Amniotic epithelial cell (primary cell): ENCODE data around the gene PITHD1.
A peak's percentile ranks its signal among the peaks of the same experiment; 100 is the strongest.
"Not testable (repeated sequence)": the region's sequence is repeated elsewhere in the genome, so short reads cannot be mapped to it uniquely, and the experiment has no call there.

Experiments
- DNase-seq: peaks from one replicate; pipeline ENCODE4 v3.0.0-alpha.2; 2010; ENCODE audit warnings: low read depth

Gene PITHD1

GRCh38 chr1:23774174-23774880, 3.9 kb upstream of the PITHD1 start:
- no peak for DNase-seq

GRCh38 chr1:23776217-23776616, 2.0 kb upstream of the PITHD1 start:
- no peak for DNase-seq

GRCh38 chr1:23779826-23780371, 1.7 kb downstream of the PITHD1 start:
- DNase-seq, result peak; percentile 43

- DNase-seq, result not testable (repeated sequence)
Observed at GRCh38 chr1:23783141-23783540, 4.9 kb downstream of the PITHD1 start.

GRCh38 chr1:23784846-23785245, 6.6 kb downstream of the PITHD1 start:
- DNase-seq, result no peak

- DNase-seq, result no peak
Observed at GRCh38 chr1:23787701-23788100, 9.5 kb downstream of the PITHD1 start.

GRCh38 chr1:23788695-23789094, 10.5 kb downstream of the PITHD1 start:
- no peak for DNase-seq

- peak; percentile 87 for DNase-seq
Observed at GRCh38 chr1:23790696-23791515, 12.7 kb downstream of the PITHD1 start, which contains the start of gene LYPLA2. TSS of gene LYPLA2 (plus strand) at chr1:23791145. CDS start at chr1:23792683, 1,538 bp downstream.

- DNase-seq, result no peak
Observed at GRCh38 chr1:23791516-23792047, 13.4 kb downstream of the PITHD1 start.

- DNase-seq, result no peak
Observed at GRCh38 chr1:23792151-23792945, 14.1 kb downstream of the PITHD1 start.

- DNase-seq, result peak; percentile 71
Observed at GRCh38 chr1:23793018-23793781, 15.0 kb downstream of the PITHD1 start.

GRCh38 chr1:23793861-23794731, 15.9 kb downstream of the PITHD1 start:
- no peak for DNase-seq

GRCh38 chr1:23794732-23795182, 16.5 kb downstream of the PITHD1 start:
- DNase-seq, result not testable (repeated sequence)

GRCh38 chr1:23795676-23796465, 17.7 kb downstream of the PITHD1 start:
- no peak for DNase-seq

- DNase-seq, result no peak
Observed at GRCh38 chr1:23796466-23797271, 18.5 kb downstream of the PITHD1 start.

GRCh38 chr1:23797478-23798448, 19.5 kb downstream of the PITHD1 start:
- no peak for DNase-seq

GRCh38 chr1:23798662-23799142, 20.5 kb downstream of the PITHD1 start:
- DNase-seq, result no peak
